Nephron progenitor cell (in vitro differentiated cells): ENCODE measurements around the gene VDR.

Experiments
- DNase-seq: peaks from one replicate; pipeline ENCODE4 v3.0.0; 2021
- H3K27ac Mint-ChIP-seq: 2 replicates; pipeline ENCODE4 v1.8.0; 2021; ENCODE audit warnings: mild to moderate bottlenecking, moderate library complexity, mixed read lengths
- H3K27me3 Mint-ChIP-seq: 2 replicates; pipeline ENCODE4 v1.8.0; 2021; ENCODE audit warnings: mild to moderate bottlenecking, low read depth, mixed read lengths; ENCODE audit not compliant: poor library complexity
- H3K36me3 Mint-ChIP-seq: 2 replicates; pipeline ENCODE4 v1.8.0; 2021; ENCODE audit warnings: low read depth, mixed read lengths
- H3K4me1 Mint-ChIP-seq: 2 replicates; pipeline ENCODE4 v1.8.0; 2021; ENCODE audit warnings: mixed read lengths
- H3K4me3 Mint-ChIP-seq: 2 replicates; pipeline ENCODE4 v1.8.0; 2021; ENCODE audit warnings: mild to moderate bottlenecking, moderate library complexity, mixed read lengths
- H3K9me3 Mint-ChIP-seq: 2 replicates; pipeline ENCODE4 v1.8.0; 2021; ENCODE audit warnings: mild to moderate bottlenecking, moderate library complexity, mixed read lengths
- CTCF ChIP-seq: fragments of 200-600 bp; sonication (generic); IDR thresholded peaks from 2 replicates; pipeline ENCODE4 v1.5.0; 2021; ENCODE audit warnings: antibody characterized with exemption

Gene VDR

GRCh38 chr12:47821346-47821706 lies 83.5 kb downstream of the VDR start:
- TF ChIP-seq CTCF, result no peak
- H3K36me3 Mint-ChIP-seq, result no peaks in the 10 kb centered on the region
- H3K4me3 Mint-ChIP-seq, result peak overlapping the region; percentile 93
- no peaks in the 10 kb centered on the region for H3K27me3 Mint-ChIP-seq
- no peak for DNase-seq
- peaks cover 88% of the 10 kb centered on the region for H3K4me1 Mint-ChIP-seq
- H3K9me3 Mint-ChIP-seq, result no peaks in the 10 kb centered on the region
- H3K27ac Mint-ChIP-seq, result peak overlapping the region; percentile 100

DNA sequence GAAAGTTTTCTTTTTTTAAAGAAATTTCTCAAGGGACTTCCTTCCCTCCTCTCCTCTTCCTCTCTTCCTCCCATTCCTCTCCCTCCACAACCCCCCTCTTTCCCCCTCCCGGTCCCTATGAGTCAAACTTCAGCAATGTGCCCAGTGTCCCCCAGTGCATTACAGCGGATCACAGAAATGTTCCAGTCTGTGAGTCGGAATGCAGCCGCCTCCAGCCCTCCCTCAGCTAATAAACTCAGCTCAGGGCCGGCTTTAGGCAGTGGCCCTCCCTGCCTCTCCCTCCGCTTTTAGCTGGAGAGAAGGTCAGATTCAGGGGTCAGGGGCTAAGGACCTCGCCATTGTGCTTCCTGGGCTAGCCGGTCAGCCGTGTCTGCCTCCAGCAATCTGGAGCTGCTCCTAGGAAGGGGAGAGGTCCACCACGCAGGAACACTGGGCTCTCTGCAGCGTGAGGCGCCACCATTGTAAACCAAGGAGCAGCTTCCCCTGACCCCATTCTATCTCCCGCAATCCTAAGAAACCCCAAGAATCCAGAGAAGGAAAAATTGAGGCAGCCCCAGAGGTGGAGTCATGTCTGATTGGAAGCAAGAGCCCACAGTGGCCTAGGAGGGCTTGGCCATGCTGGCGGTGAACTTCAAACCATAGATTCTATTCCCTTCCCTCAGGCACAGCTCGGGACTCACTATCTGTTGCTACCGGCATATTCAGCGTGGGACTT lies 84.0 kb downstream of the VDR start:
- H3K27ac Mint-ChIP-seq, result peak overlapping the region; percentile 100
- no peaks in the 10 kb centered on the region for H3K36me3 Mint-ChIP-seq
- no peaks in the 10 kb centered on the region for H3K27me3 Mint-ChIP-seq
- peak; percentile 82 for DNase-seq
- H3K4me3 Mint-ChIP-seq, result peak overlapping the region; percentile 93
- no peak for TF ChIP-seq CTCF
- no peaks in the 10 kb centered on the region for H3K9me3 Mint-ChIP-seq
- H3K4me1 Mint-ChIP-seq, result peaks cover 88% of the 10 kb centered on the region

- peak; percentile 72 for DNase-seq
- Mint-ChIP-seq H3K4me3 (peak within 1 kb of the TSS; percentile 93), H3K4me1 (peaks cover 88% of the 10 kb centered on the region), H3K9me3 (no peaks in the 10 kb centered on the region), H3K27me3 (no peaks in the 10 kb centered on the region), H3K36me3 (peaks cover under 1% of the 10 kb centered on the region), H3K27ac (peak within 1 kb of the TSS; percentile 100)
- TF ChIP-seq CTCF, result no peak
Measured at GRCh38 chr12:47819896-47820630, 84.7 kb downstream of the VDR start, which contains the start of gene HDAC7. Gene HDAC7, minus strand, starts transcription at chr12:47819903. Its CDS starts 118 bp downstream, at chr12:47819785.

- DNase-seq, result peak; percentile 69
- Mint-ChIP-seq H3K9me3 (no peaks in the 10 kb centered on the region), H3K36me3 (peaks cover 4% of the 10 kb centered on the region), H3K4me3 (peak overlapping the region; percentile 93), H3K4me1 (peaks cover 88% of the 10 kb centered on the region), H3K27ac (no peak overlapping the region), H3K27me3 (no peaks in the 10 kb centered on the region)
- TF ChIP-seq CTCF, result no peak
Measured at GRCh38 chr12:47819138-47819895, 85.5 kb downstream of the VDR start.

- Mint-ChIP-seq H3K4me1 (peaks cover 88% of the 10 kb centered on the region), H3K4me3 (peak overlapping the region; percentile 86), H3K36me3 (peaks cover 4% of the 10 kb centered on the region), H3K27me3 (no peaks in the 10 kb centered on the region), H3K27ac (peak overlapping the region; percentile 98), H3K9me3 (no peaks in the 10 kb centered on the region)
- TF ChIP-seq CTCF, result no peak
- no peak for DNase-seq
Measured at GRCh38 chr12:47818467-47819137, 86.2 kb downstream of the VDR start.
